Mesodermal cell (in vitro differentiated cells): Measurements from ENCODE around the gene DISC1.

Experiments used
- H3K27ac ChIP-seq: 2 replicates; pipeline ENCODE4 v1.7.0; 2013; ENCODE audit warnings: mild to moderate bottlenecking, low read depth, low read length, moderate library complexity; ENCODE audit not compliant: severe bottlenecking
- H3K36me3 ChIP-seq: 2 replicates; pipeline ENCODE4 v1.7.1; 2013; ENCODE audit warnings: mild to moderate bottlenecking, low read length, moderate library complexity; ENCODE audit not compliant: control insufficient read depth, insufficient read depth
- H3K4me1 ChIP-seq: one replicate; pipeline ENCODE4 v1.7.1; 2013; ENCODE audit warnings: mild to moderate bottlenecking, low read length; ENCODE audit not compliant: insufficient read depth, control insufficient read depth, poor library complexity, severe bottlenecking
- H3K4me3 ChIP-seq: 2 replicates; pipeline ENCODE4 v1.7.0; 2013; ENCODE audit warnings: low read length, control low read depth, mild to moderate bottlenecking; ENCODE audit not compliant: insufficient read depth, poor library complexity, severe bottlenecking; ENCODE audit errors: extremely low read depth
- H3K9me3 ChIP-seq: 2 replicates; pipeline ENCODE4 v1.7.1; 2013; ENCODE audit warnings: mild to moderate bottlenecking, low read length, moderate library complexity; ENCODE audit not compliant: control insufficient read depth
- WGBS, 2 experiments: methylation state at CpG; one replicate each; pipeline ENCODE4 v1.1.5; 2013; ENCODE audit warnings: missing lambda C conversion rate in 2 of 2; ENCODE audit not compliant: insufficient coverage in 2 of 2; 5-methylcytosine and 5-hydroxymethylcytosine counted together

DISC1 gene

DNA sequence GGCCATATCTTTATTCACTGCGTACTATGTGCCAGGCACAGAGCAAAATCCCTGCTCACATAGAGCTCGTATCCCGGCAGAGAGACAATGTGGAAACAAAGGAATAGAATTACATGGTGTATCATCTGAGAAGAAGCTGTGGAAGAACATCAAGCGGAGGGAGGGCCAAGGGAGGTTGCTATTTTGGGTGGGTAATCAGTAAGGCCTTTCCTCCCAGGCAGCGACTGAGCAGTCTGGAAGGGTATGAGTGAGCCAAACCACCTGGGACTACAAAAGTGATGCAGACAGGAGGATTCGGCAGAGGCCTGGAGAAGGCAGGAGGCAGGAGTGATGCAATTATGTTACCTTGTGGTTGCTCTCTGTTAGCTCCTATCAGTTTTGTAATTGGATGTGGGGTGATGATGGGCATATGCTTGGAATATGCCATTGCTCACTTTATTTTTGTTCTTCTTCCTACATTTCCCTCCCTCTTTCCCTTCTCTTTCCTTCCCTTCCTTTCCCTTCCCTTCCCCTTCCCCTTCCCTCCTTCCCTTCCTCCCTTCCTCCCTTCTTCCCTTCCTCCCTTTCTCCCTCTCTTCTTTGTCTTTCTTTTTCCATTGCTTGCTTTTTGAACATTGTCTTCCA is 172.9 kb downstream of the DISC1 start:
- WGBS, 2 experiments = 81 to 83% methylated on average over 4 to 6 of the region's 6 CpGs
- H3K9me3 ChIP-seq = no peaks in the 10 kb centered on the region

DNA sequence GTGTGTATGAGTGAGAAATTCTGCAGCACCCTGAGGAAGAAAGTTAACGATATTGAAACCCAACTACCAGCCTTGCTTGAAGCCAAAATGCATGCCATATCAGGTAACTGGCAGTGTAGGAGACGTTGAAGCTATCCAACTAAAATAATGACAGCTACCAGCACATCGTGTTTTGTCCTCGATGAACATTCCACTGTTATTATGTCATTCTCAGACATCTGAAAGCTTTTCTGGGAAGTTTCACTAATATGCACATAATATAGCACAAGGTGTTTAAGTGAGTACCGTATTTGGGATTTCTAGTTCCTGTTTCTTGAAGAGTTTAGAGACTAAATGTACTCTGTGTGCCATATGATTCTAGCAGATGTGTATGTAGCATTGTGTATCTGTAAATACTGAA is 173.5 kb downstream of the DISC1 start:
- Histone ChIP-seq H3K4me3 (no peak overlapping the region), H3K9me3 (no peaks in the 10 kb centered on the region), H3K36me3 (peaks cover 24% of the 10 kb centered on the region), H3K4me1 (no peaks in the 10 kb centered on the region), H3K27ac (no peak overlapping the region)
- WGBS, 2 experiments = 90 to 100% methylated on average over 2 to 4 of the region's 5 CpGs

More for the DNA sequence above, 172.9 kb downstream of the DISC1 start:
- Histone ChIP-seq H3K36me3 (peaks cover 24% of the 10 kb centered on the region), H3K4me3 (no peak overlapping the region), H3K27ac (no peak overlapping the region), H3K4me1 (no peaks in the 10 kb centered on the region)

DNA sequence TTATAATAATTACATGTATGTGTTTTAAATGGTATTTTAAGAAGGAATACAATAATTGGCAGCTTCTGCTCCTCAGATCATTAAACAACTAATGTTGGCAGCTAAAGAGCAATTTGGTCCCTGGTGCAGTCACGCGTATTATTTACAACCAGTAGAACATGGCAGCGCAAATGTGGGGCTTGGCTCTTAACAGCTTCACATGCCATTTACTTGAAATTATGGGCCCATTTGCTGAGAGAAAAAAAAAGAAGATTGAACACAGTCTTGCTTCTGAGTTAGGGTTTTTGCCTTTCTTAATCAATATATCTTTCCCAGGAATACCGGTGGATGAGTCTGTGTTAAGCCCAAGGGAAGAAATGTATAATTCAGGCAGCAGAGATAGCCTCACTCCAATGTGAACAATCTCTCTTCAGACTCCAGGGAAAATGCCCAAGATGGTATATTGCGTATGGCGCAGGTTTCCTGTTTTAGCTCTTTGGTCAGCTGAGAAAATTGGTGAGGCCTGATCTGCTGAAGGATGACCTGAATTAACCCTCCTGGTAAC is 174.5 kb downstream of the DISC1 start:
- Histone ChIP-seq H3K27ac (no peak overlapping the region), H3K4me3 (no peak overlapping the region), H3K36me3 (peaks cover 24% of the 10 kb centered on the region), H3K9me3 (no peaks in the 10 kb centered on the region), H3K4me1 (no peaks in the 10 kb centered on the region)
- WGBS, 2 experiments = 96 to 98% methylated on average over 4 to 5 of the region's 6 CpGs

DNA sequence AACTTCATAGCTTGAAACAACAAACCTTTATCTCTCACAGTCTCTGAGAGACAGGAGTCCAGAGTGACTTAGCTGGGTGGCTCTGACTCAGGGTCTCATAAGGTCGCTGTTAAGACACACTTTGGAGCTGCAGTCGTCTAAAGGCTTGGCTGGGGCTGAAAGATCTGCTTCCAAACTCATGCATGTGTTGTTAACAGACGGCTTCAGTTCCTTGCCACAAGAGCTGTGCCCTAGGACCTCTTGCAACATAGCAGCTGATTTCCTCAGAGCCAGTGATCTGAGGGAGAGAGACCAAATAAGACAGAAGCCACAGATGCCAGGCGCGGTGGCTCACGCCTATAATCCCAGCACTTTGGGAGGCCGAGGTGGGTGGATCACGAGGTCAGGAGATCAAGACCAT is 176.8 kb downstream of the DISC1 start:
- H3K9me3 ChIP-seq = no peaks in the 10 kb centered on the region
- H3K36me3 ChIP-seq = peaks cover 24% of the 10 kb centered on the region
- no peaks in the 10 kb centered on the region for H3K4me1 ChIP-seq
- WGBS, 2 experiments = 86 to 94% methylated on average over 3 of the region's 8 CpGs
- no peak overlapping the region for H3K27ac ChIP-seq
- no peak overlapping the region for H3K4me3 ChIP-seq

DNA sequence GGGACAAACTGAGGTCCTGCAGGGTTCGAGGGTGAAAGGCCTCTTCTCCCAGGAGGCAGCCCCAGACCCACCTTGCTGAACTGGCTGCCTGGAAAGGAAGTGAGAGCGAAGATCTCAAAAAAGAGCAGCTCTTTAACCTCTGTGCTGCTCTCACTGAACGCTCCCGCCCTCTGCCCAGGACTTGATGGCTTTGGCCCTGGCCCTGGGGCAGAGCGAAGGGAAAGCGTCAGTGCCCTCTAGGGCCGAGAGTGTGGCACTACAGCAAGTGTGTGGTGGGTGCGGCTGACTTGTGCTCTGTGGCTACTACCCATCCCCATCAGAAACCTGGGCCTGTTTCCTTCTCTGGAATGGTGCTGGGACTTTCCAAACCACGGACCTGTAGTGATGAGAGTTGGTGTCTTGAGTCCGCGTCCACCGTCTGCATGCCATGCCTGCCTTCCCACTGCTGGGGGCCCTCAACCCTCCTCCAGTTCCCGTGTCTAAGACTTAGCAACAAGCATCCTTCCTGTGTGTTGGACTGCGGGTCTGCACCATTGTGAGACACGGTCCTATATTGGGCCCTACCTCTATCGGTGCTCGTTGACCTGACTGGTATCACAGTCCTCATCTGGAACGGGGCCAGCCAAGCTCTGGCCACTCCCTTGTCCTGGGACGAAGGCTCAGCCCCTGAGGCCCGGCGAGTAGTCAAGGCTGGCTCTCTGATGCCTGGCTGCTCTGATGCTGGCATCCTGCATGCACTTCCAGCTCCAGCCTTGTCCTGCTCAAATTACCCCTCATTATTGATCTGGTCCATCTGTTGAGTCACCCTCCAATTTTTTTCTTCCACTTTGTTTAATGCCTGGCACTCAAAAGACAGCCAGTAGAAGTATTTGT is 180.3 kb downstream of the DISC1 start:
- H3K4me1 ChIP-seq = no peaks in the 10 kb centered on the region
- no peak overlapping the region for H3K4me3 ChIP-seq
- 70 to 72% methylated on average over 16 to 19 of the region's 21 CpGs for WGBS, 2 experiments
- no peaks in the 10 kb centered on the region for H3K9me3 ChIP-seq
- peaks cover 12% of the 10 kb centered on the region for H3K36me3 ChIP-seq
- H3K27ac ChIP-seq = no peak overlapping the region

DNA sequence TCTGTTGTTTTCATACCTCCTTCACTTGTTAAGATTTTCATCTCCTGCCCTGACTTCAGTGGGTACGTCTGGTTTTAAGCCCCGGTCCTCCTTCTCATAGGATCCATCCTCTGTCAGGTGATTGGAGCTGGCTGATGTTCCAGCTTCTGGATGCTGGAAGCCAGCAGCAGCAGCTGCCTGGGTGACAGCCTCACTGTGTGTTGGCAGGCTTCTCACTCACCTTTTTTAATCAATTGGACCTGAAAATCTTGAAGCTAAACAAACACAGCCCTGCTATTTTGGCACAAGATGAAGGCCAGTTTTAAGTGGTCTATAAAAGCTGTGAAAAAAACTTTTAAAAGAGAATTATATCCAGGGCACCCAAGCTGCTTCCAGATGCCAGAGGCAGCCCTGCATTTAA is 181.0 kb downstream of the DISC1 start:
- Histone ChIP-seq H3K4me3 (no peak overlapping the region), H3K36me3 (peaks cover 17% of the 10 kb centered on the region), H3K9me3 (no peaks in the 10 kb centered on the region), H3K4me1 (no peaks in the 10 kb centered on the region), H3K27ac (no peak overlapping the region)
- WGBS, 2 experiments = 90 to 100% methylated on average over 2 of the region's 2 CpGs

DNA sequence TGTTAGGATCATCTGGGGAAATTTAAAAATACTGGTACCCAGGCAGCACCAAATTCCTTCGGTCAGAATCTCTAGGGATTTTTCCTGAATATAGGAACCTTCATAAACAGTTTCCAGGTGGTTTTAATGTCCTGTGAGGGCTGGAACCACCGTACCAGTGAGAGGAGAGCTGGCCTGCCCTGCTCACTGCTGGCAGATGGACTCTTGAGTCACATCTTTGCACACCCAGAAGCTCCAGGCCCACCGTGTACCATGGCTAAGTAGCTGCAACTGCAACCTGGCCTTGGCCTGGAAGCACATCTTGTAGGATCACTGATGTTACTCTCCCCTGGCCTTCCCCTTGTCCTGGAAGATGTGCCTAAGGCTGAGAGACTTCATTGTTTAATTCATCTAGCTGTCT is 181.5 kb downstream of the DISC1 start:
- H3K9me3 ChIP-seq = no peaks in the 10 kb centered on the region
- peaks cover 17% of the 10 kb centered on the region for H3K36me3 ChIP-seq
- no peak overlapping the region for H3K27ac ChIP-seq
- no peaks in the 10 kb centered on the region for H3K4me1 ChIP-seq
- WGBS, 2 experiments = 83 to 91% methylated on average over 3 of the region's 3 CpGs
- no peak overlapping the region for H3K4me3 ChIP-seq

DNA sequence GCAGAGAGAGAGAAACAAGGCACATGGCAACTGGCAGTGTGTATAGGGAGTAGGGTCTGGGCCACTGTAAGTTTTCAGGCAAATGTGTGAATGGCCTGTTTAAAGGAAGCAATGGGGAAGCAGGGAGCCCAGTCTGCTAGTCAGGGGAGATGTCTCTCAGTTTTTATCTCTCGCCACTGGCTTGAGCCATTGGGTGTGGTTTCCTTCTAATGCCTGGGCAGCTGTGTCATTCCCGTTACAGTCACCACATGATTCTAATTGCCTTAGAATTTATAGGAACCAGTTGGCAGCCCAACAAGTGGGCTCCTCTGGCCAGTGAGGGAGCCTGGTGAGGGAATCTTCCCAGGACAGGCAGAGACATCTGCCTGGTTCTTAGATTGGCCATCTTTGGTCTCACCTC is 182.4 kb downstream of the DISC1 start:
- Histone ChIP-seq H3K27ac (no peak overlapping the region), H3K9me3 (no peaks in the 10 kb centered on the region), H3K4me3 (no peak overlapping the region), H3K4me1 (no peaks in the 10 kb centered on the region), H3K36me3 (peaks cover 18% of the 10 kb centered on the region)
- 79 to 88% methylated on average over 1 to 2 of the region's 2 CpGs for WGBS, 2 experiments

DNA sequence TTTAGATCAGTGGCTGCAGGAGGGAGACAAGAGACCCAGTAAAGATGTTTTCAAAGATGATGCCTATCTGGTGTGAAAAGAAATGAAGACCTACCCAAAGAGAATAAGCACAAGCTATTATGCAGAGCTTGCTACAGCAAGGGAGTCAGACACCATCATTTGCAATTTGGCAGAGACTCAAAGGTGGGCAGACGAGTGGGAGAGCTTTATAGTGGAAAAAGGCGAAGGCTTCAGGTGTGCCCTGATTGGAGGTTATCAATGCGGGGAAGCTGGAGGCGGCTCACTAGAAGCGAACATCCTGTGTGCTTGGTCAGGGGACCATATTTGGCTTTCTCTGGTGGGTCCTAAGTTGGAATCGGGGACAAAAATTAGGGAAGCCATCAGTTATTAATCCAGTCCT is 183.8 kb downstream of the DISC1 start:
- Histone ChIP-seq H3K4me3 (no peak overlapping the region), H3K4me1 (no peaks in the 10 kb centered on the region), H3K9me3 (no peaks in the 10 kb centered on the region), H3K27ac (no peak overlapping the region), H3K36me3 (peaks cover 15% of the 10 kb centered on the region)
- WGBS, 2 experiments = 91 to 92% methylated on average over 6 of the region's 6 CpGs

DNA sequence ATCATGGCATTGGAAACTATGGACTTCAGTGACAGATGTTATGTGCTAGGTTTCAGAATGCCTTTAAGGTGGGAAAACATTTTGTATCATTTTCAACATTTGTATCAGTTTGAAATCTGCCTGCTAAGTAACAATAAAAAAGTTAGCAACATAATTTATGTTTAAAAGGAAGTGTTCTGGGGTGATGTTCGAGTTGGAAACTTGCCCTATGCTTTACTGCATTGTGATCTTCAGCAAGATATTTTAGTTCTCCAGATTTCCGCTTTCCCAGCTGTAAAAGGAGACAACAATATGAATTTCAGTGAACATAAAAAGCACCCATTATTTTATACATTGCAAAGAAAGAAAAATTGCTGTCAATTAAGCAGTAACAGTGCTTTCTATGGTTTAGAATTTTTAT is 187.4 kb downstream of the DISC1 start:
- no peak overlapping the region for H3K4me3 ChIP-seq
- H3K27ac ChIP-seq = no peak overlapping the region
- H3K9me3 ChIP-seq = no peaks in the 10 kb centered on the region
- WGBS, 2 experiments = 80% methylated on average over 1 of the region's 2 CpGs; no CpG with 5 or more reads in 1 of the 2 experiments
- H3K36me3 ChIP-seq = peaks cover 15% of the 10 kb centered on the region
- H3K4me1 ChIP-seq = no peaks in the 10 kb centered on the region

DNA sequence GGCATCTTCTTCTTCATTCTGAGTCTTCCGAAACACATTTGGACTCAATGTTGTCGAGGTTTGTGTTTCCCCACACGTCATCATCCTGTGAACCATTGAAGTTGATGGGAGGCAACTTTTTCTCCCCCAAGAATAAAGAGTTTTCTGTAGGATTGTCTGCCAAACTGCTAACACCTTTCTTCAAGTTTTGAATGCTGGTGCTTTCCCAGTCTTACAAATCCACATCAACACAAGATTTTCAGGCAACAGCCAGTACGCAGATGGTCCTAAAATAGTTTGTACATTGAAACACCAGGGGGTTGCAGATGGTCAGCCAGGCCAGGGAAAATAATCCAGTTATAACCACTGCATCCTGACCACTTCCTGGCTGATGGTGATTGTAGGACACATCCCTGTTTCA is 187.9 kb downstream of the DISC1 start:
- H3K4me3 ChIP-seq = no peak overlapping the region
- peaks cover 15% of the 10 kb centered on the region for H3K36me3 ChIP-seq
- H3K9me3 ChIP-seq = no peaks in the 10 kb centered on the region
- no peaks in the 10 kb centered on the region for H3K4me1 ChIP-seq
- no peak overlapping the region for H3K27ac ChIP-seq
- 100% methylated on average over 1 to 2 of the region's 4 CpGs for WGBS, 2 experiments
